ENCODE data around the gene CD53. TPM values are rescaled to one million over a fixed set of nuclear protein-coding genes. Genes with fewer than 3 reads are reported as not detected.

Gene CD53
- total and polyA plus RNA-seq, 4 donors, result 10.7 to 30.4 (median 21.7) TPM

DNA sequence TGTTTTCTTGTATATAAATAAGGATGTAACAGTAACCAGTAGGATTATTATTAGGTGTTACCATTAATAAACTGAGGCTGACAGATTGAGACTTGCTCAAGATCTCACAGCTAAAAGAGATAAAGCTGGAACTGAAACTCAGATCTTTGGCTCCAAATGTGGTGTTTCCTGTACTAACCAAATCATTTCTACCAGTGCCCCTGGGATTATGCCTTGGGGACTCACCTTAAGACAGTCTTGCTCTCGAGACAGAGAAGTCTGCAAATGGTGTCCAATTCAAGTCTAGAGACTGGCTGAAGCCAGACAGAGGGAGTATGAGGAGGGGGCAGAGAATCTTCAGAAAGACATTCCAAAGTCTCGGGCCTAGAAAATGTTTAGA lies 593 bp upstream of the CD53 start:
- peaks cover 0 to 7% (median 0%) of the 10 kb centered on the region in 4 donors for H3K9me3 ChIP-seq (ENCODE audit: control insufficient read depth in 4 of 4, low read length in 3 of 4)
- H3K27ac ChIP-seq (ENCODE audit: low read depth in 1 of 2, low read length in 2 of 2), result peak overlapping the region; percentile 66 to 67
- no peak for TF ChIP-seq HNF4A (conservative IDR thresholded peaks at IDR 0.05)
- no peak for TF ChIP-seq TAF1 (conservative IDR thresholded peaks at IDR 0.05)
- TF ChIP-seq, protein P1, sequence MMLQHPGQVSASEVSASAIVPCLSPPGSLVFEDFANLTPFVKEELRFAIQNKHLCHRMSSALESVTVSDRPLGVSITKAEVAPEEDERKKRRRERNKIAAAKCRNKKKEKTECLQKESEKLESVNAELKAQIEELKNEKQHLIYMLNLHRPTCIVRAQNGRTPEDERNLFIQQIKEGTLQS (IDR thresholded peaks at IDR 0.05), result no peak
- TF ChIP-seq, protein P2, sequence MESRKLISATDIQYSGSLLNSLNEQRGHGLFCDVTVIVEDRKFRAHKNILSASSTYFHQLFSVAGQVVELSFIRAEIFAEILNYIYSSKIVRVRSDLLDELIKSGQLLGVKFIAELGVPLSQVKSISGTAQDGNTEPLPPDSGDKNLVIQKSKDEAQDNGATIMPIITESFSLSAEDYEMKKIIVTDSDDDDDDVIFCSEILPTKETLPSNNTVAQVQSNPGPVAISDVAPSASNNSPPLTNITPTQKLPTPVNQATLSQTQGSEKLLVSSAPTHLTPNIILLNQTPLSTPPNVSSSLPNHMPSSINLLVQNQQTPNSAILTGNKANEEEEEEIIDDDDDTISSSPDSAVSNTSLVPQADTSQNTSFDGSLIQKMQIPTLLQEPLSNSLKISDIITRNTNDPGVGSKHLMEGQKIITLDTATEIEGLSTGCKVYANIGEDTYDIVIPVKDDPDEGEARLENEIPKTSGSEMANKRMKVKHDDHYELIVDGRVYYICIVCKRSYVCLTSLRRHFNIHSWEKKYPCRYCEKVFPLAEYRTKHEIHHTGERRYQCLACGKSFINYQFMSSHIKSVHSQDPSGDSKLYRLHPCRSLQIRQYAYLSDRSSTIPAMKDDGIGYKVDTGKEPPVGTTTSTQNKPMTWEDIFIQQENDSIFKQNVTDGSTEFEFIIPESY (IDR thresholded peaks at IDR 0.05), result no peak
- no peaks in the 10 kb centered on the region for H3K27me3 ChIP-seq (ENCODE audit: control insufficient read depth in 4 of 4, insufficient read depth in 4 of 4, low read length in 3 of 4)
- WGBS, result 67% methylated on average over 2 of the region's 2 CpGs
- H3K4me3 ChIP-seq (ENCODE audit: low read depth in 1 of 3, low read length in 3 of 3), result no peak overlapping the region
- H3K9ac ChIP-seq (ENCODE audit: low read depth in 1 of 2, low read length in 2 of 2), result peak overlapping the region in 1 of 2 donors; percentile 61
- DNase-seq (ENCODE audit: low spot score), result no peak
- no peaks in the 10 kb centered on the region for H3K4me1 ChIP-seq (ENCODE audit: control insufficient read depth in 4 of 4, insufficient read depth in 4 of 4, low read length in 3 of 4)
- H3K36me3 ChIP-seq (ENCODE audit: control insufficient read depth in 4 of 4, insufficient read depth in 3 of 4, low read depth in 1 of 4, low read length in 3 of 4), result no peaks in the 10 kb centered on the region

DNA sequence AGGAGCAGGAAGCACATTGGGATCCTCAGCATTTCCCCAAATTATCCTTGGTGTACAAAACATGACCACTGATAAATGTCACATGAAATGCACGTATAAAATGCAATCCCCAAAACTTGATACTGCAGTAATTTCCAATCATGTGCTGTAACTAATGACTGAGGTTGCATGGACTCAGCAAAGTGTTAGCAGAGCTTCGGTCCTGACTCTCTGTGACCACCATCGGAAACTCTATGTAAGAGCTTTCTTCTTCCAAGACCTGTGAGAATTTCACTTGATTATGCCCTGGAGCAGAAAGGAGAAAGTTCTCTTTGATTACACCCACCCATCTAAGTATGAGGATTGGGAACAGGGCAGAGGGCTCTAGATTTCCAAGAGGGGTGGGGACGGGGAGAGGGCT lies 908 bp downstream of the CD53 start:
- H3K4me1 ChIP-seq (ENCODE audit: control insufficient read depth in 4 of 4, insufficient read depth in 4 of 4, low read length in 3 of 4), result no peaks in the 10 kb centered on the region
- H3K4me3 ChIP-seq (ENCODE audit: low read depth in 1 of 3, low read length in 3 of 3), result peak overlapping the region in 2 of 3 donors; percentile 27 to 28
- H3K27me3 ChIP-seq (ENCODE audit: control insufficient read depth in 4 of 4, insufficient read depth in 4 of 4, low read length in 3 of 4), result no peaks in the 10 kb centered on the region
- peak overlapping the region in 1 of 2 donors; percentile 67 for H3K27ac ChIP-seq (ENCODE audit: low read depth in 1 of 2, low read length in 2 of 2)
- no peak for DNase-seq (ENCODE audit: low spot score)
- WGBS, result 73% methylated on average over 4 of the region's 4 CpGs
- peak overlapping the region; percentile 21 to 22 for H3K9ac ChIP-seq (ENCODE audit: low read depth in 1 of 2, low read length in 2 of 2)
- no peaks in the 10 kb centered on the region for H3K9me3 ChIP-seq (ENCODE audit: control insufficient read depth in 4 of 4, low read length in 3 of 4)
- H3K36me3 ChIP-seq (ENCODE audit: control insufficient read depth in 4 of 4, insufficient read depth in 3 of 4, low read depth in 1 of 4, low read length in 3 of 4), result no peaks in the 10 kb centered on the region
- TF ChIP-seq EGR1 (IDR thresholded peaks at IDR 0.05; ENCODE audit: low read depth in 2 of 2), result no peak

DNA sequence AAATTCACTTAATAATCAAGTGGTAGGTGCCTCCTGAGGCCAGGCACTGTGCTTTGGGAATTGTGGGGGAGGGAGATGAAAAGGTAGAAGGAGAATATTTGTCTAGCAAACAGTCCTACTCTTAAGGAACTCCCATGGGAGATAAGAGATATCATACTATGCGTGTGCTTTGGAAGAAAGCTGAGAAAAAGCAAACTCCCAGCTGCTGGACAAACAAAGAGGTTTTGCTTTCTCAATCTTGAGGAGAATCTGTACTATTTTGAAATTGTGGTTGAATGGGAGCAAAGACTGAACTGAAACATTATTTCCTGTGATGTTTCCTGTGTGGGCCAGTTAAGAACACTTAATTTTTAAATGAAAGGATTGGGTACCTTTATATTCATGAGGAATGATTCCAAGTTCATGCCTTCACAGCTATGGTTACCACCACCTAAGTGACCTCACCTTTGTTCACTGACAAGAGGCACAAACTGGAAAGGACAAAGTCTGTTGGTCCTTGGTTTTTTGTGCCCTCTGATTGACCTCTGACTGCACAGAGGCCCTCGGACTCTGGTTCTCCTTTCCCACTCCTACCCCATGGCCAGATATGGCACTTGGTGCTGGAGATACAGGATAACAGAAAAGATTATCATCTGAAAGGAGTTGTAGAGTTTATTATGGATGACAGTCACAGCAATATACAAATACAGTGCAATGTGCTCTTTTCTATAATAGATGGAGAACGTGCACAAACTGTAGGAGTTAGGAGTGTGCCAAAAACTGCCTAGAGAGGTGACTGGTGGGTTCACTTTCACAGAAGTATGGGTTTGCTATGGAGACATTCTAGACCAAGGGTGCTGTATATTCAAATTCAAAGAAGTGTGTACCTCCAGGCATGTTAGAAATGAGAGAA lies 1.6 kb downstream of the CD53 start:
- H3K36me3 ChIP-seq (ENCODE audit: control insufficient read depth in 4 of 4, insufficient read depth in 3 of 4, low read depth in 1 of 4, low read length in 3 of 4), result no peaks in the 10 kb centered on the region
- no peaks in the 10 kb centered on the region for H3K4me1 ChIP-seq (ENCODE audit: control insufficient read depth in 4 of 4, insufficient read depth in 4 of 4, low read length in 3 of 4)
- no peaks in the 10 kb centered on the region for H3K27me3 ChIP-seq (ENCODE audit: control insufficient read depth in 4 of 4, insufficient read depth in 4 of 4, low read length in 3 of 4)
- H3K27ac ChIP-seq (ENCODE audit: low read depth in 1 of 2, low read length in 2 of 2), result peak overlapping the region; percentile 59 to 67
- H3K9ac ChIP-seq (ENCODE audit: low read depth in 1 of 2, low read length in 2 of 2), result peak overlapping the region; percentile 21 to 22
- TF ChIP-seq RAD21 (IDR thresholded peaks at IDR 0.05), result no peak
- no peak for TF ChIP-seq FOXA1 (IDR thresholded peaks at IDR 0.05)
- TF ChIP-seq GABPA (IDR thresholded peaks at IDR 0.05 in 1 of 2, conservative IDR thresholded peaks at IDR 0.05 in 1 of 2), result no peak
- no peak for TF ChIP-seq RXRA (IDR thresholded peaks at IDR 0.05)
- TF ChIP-seq HNF4A (conservative IDR thresholded peaks at IDR 0.05), result no peak
- TF ChIP-seq TAF1 (conservative IDR thresholded peaks at IDR 0.05), result no peak
- TF ChIP-seq, protein P2 (IDR thresholded peaks at IDR 0.05), result no peak
- TF ChIP-seq FOXA2 (IDR thresholded peaks at IDR 0.05), result no peak
- TF ChIP-seq YY1 (IDR thresholded peaks at IDR 0.05), result no peak
- no peak for TF ChIP-seq EGR1 (IDR thresholded peaks at IDR 0.05; ENCODE audit: low read depth in 2 of 2)
- no peak for TF ChIP-seq NR2F2 (IDR thresholded peaks at IDR 0.05)
- TF ChIP-seq, protein P3, sequence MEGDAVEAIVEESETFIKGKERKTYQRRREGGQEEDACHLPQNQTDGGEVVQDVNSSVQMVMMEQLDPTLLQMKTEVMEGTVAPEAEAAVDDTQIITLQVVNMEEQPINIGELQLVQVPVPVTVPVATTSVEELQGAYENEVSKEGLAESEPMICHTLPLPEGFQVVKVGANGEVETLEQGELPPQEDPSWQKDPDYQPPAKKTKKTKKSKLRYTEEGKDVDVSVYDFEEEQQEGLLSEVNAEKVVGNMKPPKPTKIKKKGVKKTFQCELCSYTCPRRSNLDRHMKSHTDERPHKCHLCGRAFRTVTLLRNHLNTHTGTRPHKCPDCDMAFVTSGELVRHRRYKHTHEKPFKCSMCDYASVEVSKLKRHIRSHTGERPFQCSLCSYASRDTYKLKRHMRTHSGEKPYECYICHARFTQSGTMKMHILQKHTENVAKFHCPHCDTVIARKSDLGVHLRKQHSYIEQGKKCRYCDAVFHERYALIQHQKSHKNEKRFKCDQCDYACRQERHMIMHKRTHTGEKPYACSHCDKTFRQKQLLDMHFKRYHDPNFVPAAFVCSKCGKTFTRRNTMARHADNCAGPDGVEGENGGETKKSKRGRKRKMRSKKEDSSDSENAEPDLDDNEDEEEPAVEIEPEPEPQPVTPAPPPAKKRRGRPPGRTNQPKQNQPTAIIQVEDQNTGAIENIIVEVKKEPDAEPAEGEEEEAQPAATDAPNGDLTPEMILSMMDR (IDR thresholded peaks at IDR 0.05; ENCODE audit: low read depth, low read length, missing input control), result no peak
- TF ChIP-seq, protein P1 (IDR thresholded peaks at IDR 0.05), result no peak
- no peak for TF ChIP-seq SP1 (IDR thresholded peaks at IDR 0.05)
- H3K9me3 ChIP-seq (ENCODE audit: control insufficient read depth in 4 of 4, low read length in 3 of 4), result no peaks in the 10 kb centered on the region
- H3K4me3 ChIP-seq (ENCODE audit: low read depth in 1 of 3, low read length in 3 of 3), result peak overlapping the region; percentile 28 to 49 (median 47)
- 29% methylated on average over 3 of the region's 3 CpGs for WGBS
- no peak for DNase-seq (ENCODE audit: low spot score)
